ENCODE measurements around the gene KPRP.

KPRP gene

DNA sequence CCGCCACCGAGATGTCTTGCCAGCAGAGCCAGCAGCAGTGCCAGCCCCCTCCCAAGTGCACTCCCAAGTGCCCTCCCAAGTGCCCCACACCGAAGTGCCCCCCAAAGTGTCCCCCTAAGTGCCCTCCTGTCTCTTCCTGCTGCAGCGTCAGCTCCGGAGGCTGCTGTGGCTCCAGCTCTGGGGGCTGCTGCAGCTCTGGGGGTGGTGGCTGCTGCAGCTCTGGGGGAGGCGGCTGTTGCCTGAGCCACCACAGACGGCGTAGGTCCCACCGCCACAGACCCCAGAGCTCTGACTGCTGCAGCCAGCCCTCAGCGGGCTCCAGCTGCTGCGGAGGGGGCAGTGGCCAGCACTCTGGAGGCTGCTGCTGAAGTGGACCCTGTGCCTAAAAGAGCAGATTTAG is 18.5 kb downstream of the KPRP start:
- DNase-seq: no peak

DNA sequence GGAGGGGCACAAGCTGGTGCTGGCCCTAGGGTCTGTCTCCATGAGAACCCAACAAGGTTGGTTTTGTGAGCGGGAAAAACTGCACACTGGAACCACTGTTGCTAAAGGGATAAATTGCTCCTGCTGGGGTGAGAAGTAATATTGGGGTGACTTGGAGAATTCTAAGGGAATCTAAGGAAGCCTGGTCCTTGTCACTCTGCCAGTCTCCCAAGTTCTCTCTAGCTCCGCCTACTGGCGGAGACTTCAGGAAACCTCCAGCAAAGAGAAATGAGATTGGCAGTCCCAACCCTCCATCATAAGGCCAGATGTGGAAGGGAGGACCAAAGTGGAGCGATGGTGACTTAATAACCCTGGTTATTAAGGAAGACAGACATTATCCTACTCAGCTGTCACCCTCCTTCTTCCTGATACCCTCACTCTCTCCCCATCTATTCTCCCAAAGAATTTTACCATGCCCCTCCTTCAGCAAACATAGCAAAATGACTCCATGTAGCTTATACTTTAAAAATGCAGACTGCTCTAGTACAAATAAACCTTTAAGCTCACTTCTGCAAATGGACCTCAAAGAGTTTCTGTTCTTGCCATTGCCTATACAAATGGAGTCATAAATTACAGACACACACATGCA is 19.8 kb downstream of the KPRP start:
- no peak for DNase-seq

DNA sequence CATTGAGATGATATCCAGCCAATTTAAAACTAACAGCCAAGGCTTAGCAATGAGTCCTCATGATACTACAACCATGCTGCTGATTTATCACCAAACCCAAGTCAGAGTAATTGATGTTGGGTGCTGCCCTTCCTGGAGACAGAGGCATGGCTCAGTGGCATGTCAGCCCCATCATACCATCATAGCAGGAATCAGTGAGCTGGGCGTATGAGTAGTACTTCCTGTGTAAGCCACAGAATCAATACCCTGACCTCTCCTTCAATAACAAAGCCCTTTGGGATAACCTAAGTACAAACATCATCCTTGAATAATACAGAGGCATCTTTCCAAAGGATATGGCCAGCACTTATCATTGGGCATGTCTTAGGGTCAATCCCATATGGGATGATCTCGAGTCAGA is 25.3 kb downstream of the KPRP start:
- no peak for DNase-seq

GRCh38 chr1:152786077-152786476 is 28.3 kb downstream of the KPRP start, which contains the start of gene LCE1E:
Gene LCE1E, plus strand, starts transcription at chr1:152786257. Its CDS starts 1,043 bp downstream, at chr1:152787300.
- DNase-seq: no peak

GRCh38 chr1:152795686-152796085 is 37.9 kb downstream of the KPRP start:
- DNase-seq: no peak

- DNase-seq: no peak
These were observed 38.6 kb downstream of the KPRP start, which contains the start of gene LCE1D for GRCh38 chr1:152796421-152796820. Gene LCE1D, plus strand, starts transcription at chr1:152796721. Its CDS starts 1,074 bp downstream, at chr1:152797795.

DNA sequence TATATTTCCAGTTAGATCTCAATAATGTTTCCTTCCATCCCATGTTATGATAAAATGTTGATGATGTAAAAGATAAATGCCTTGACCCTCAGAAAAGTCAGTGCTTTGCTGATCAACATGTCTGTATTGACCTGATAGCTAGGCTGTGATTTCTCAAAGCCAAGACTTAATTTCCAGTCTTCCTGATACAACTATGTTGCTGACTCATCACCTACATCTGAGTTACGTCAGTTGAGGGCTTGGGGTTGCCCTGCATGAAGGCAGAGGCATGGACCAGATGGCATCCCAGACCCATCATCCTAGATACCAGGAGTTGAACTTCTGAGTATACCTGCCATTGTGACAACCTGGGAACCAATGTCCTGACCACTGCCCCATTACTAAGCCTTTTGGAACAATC is 43.5 kb downstream of the KPRP start:
- DNase-seq: no peak

DNA sequence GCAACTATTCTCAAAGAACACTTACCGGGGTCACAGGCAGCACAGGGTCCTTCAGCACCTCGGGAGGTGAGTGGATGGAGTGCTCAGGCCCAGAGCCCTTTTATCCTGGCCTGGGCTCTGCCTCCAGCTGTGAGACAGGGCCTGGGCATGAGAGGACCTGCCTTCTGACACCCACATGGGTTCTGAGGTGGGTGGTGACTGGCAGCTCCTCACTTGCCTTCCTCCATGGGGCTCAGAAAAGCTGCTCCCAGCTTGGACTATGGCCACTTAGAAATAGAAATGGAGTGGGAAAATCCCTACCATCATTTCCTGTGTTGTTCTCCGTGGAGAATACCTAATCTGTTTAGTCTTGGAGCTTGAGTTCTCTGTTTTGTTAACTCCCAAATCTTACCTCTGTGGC is 48.8 kb downstream of the KPRP start, which contains the start of gene LCE1C:
LCE1C (minus strand) TSS at position 76 of the 400 bp plus-strand sequence. CDS start 1,173 bp downstream, outside the sequence.
- no peak for DNase-seq

- DNase-seq: no peak
These were observed 53.2 kb downstream of the KPRP start for GRCh38 chr1:152811050-152811449.
